CD4-positive, CD25-positive, alpha-beta regulatory T cell (primary cell): Measurements from ENCODE around the gene GLRX. TPM values are rescaled to one million over a fixed set of nuclear protein-coding genes. Genes with fewer than 3 reads are reported as not detected.

Experiments
- ATAC-seq, 2 donors: fragments of 150-1000 bp; cut with Tn5 transposase; one replicate each; pipeline ENCODE4 v1.10.0; 2021; ENCODE audit warnings: low read depth in 2 of 2, moderate number of reproducible peaks in 2 of 2, moderate library complexity in 1 of 2
- DNase-seq, 3 donors: peaks; one replicate each; pipeline versions ENCODE4 v3.0.0 to v3.0.0-alpha.2; 2012 to 2022; ENCODE audit warnings: mixed read lengths in 1 of 3
- H3K27ac ChIP-seq: one replicate; pipeline ENCODE4 v1.7.0; 2013; ENCODE audit warnings: mild to moderate bottlenecking, low read length; ENCODE audit not compliant: insufficient read depth, poor library complexity, severe bottlenecking
- H3K27me3 ChIP-seq: one replicate; pipeline ENCODE4 v1.7.0; 2013; ENCODE audit warnings: low read length; ENCODE audit not compliant: control insufficient read depth, insufficient read depth
- H3K36me3 ChIP-seq: one replicate; pipeline ENCODE4 v1.7.0; 2013; ENCODE audit warnings: mild to moderate bottlenecking, low read length, moderate library complexity; ENCODE audit not compliant: control insufficient read depth, insufficient read depth
- H3K4me1 ChIP-seq: 2 replicates; pipeline ENCODE4 v1.7.0; 2013; ENCODE audit warnings: mild to moderate bottlenecking, low read length; ENCODE audit not compliant: insufficient read depth, control insufficient read depth, poor library complexity, severe bottlenecking
- H3K4me3 ChIP-seq: one replicate; pipeline ENCODE4 v1.7.0; 2013; ENCODE audit warnings: low read depth, mild to moderate bottlenecking, low read length, moderate library complexity
- H3K9me3 ChIP-seq, 2 experiments: 1 replicate in 1 of 2; 2 replicates in 1 of 2; pipeline ENCODE4 v1.7.0; 2013; ENCODE audit warnings: low read length in 2 of 2, mild to moderate bottlenecking in 1 of 2, moderate library complexity in 1 of 2; ENCODE audit not compliant: control insufficient read depth in 2 of 2
- H3K27ac Mint-ChIP-seq, 3 donors: one replicate each; pipeline ENCODE4 v1.8.0; 2020 to 2022; ENCODE audit warnings: mild to moderate bottlenecking in 3 of 3, mixed read lengths in 3 of 3, moderate library complexity in 2 of 3
- H3K27me3 Mint-ChIP-seq: one replicate; pipeline ENCODE4 v1.8.0; 2022; ENCODE audit warnings: mild to moderate bottlenecking, mixed read lengths
- H3K36me3 Mint-ChIP-seq: one replicate; pipeline ENCODE4 v1.8.0; 2020; ENCODE audit warnings: mixed read lengths
- H3K4me1 Mint-ChIP-seq, 4 donors: one replicate each; pipeline ENCODE4 v1.8.0; 2020 to 2022; ENCODE audit warnings: mixed read lengths in 4 of 4, mild to moderate bottlenecking in 1 of 4
- H3K4me3 Mint-ChIP-seq, 4 donors: one replicate each; pipeline ENCODE4 v1.8.0; 2020 to 2022; ENCODE audit warnings: mild to moderate bottlenecking in 4 of 4, mixed read lengths in 4 of 4, moderate library complexity in 3 of 4
- H3K9me3 Mint-ChIP-seq, 7 donors: one replicate each; pipeline ENCODE4 v1.8.0; 2020 to 2022; ENCODE audit warnings: mixed read lengths in 7 of 7, mild to moderate bottlenecking in 3 of 7, moderate library complexity in 2 of 7
- polyA plus RNA-seq, 4 donors: library from polyadenylated mRNA; unstranded; fragments of 300-500 nt; fragmentation: Illumina TruSeq; gene quantifications; one replicate each; pipeline ENCODE4 v1.2.3, GENCODE V29; 2021
- total RNA-seq: library from RNA; stranded (reverse); gene quantifications from one replicate; pipeline ENCODE4 v1.2.3, GENCODE V29; 2022

The GLRX gene
- total and polyA plus RNA-seq, 5 donors from 2014 or later = 82.9 to 399 (median 323) TPM

DNA sequence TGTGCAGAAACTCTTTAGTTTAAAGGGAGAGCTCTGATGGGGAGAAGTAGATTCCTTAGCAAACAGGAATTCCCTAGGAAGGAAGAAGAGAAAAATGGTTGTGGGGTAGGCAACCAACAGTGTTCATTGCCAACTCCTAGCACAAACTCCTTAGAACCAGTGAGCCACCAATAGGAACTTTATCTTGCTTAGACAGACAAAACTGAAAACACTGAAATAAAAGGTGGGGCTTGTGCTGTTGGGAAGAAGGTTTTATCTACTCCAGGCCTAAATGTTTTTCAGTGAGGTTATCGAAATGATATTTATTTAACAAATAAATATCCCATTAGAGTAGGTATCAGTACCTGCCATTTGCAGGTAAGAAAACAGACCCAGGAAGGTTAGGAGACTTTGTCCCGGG lies 7.7 kb upstream of the GLRX start:
- H3K4me1 ChIP-seq = peaks cover 31% of the 10 kb centered on the region
- H3K36me3 ChIP-seq = no peaks in the 10 kb centered on the region
- no peaks in the 10 kb centered on the region for H3K9me3 ChIP-seq
- Mint-ChIP-seq H3K9me3 (no peaks in the 10 kb centered on the region), H3K4me3 (no peak overlapping the region), H3K27me3 (no peaks in the 10 kb centered on the region), H3K27ac (no peak overlapping the region), H3K36me3 (no peaks in the 10 kb centered on the region), H3K4me1 (peaks cover 31 to 59% (median 34%) of the 10 kb centered on the region in 4 donors)
- no peak overlapping the region for H3K27ac ChIP-seq
- H3K4me3 ChIP-seq = no peak overlapping the region
- no peak for ATAC-seq
- no peak for DNase-seq
- H3K27me3 ChIP-seq = no peaks in the 10 kb centered on the region

- ATAC-seq (no peak), DNase-seq (no peak)
- H3K4me1 Mint-ChIP-seq = peaks cover 14 to 60% (median 34%) of the 10 kb centered on the region in 4 donors
- Histone ChIP-seq H3K36me3 (no peaks in the 10 kb centered on the region), H3K27me3 (no peaks in the 10 kb centered on the region), H3K4me3 (no peak overlapping the region), H3K4me1 (peaks cover 36% of the 10 kb centered on the region), H3K27ac (no peak overlapping the region), H3K9me3 (no peaks in the 10 kb centered on the region)
- peak overlapping the region in 1 of 4 donors; percentile 25 for H3K4me3 Mint-ChIP-seq
- no peaks in the 10 kb centered on the region for H3K27me3 Mint-ChIP-seq
- no peaks in the 10 kb centered on the region for H3K9me3 Mint-ChIP-seq
- no peaks in the 10 kb centered on the region for H3K36me3 Mint-ChIP-seq
- H3K27ac Mint-ChIP-seq = peak overlapping the region; percentile 4 to 76 (median 65)
Observed at GRCh38 chr5:95827892-95828246, 5.3 kb upstream of the GLRX start.

DNA sequence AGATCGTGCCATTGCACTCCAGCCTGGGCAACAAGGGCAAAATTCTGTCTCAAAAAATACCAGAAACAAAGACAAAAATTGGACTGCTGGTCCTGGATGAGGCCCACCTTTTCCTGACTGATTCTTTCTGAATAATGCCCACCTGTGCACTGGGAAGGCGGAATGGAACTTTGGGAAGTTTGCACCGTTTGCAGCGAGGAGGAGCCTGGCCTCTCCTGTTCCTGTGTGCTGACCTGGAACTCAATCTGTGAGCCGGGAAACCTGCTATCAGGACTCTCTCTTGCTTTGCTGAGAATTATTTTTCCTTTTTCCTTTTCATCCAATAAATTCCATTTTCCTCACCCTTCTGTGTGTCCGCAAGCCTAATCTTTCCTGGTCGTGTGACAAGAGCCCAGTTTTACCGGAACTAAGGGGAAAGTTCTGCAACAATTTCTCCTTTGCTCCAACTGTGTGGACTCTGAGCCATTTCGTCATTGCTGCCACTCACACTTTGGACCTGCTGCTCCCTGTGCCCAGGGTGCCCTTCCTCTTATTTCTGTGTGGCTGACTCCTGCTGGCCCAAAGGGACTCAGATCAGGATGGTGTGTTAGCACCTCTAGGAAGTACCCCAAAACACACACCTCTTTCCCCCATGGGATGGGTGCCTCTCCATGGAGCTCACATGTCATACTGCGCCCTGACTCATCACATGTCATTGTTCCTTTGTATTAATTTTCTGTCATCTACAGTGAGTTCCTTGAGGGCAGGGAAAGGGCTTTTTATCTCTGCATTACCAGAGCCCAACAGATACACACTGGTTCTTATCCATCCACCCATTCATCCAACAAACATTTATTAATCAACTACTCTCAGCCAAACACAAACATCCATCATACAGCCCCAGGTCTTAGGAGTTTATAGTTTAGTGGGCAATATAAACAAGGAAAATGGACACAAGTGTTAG lies 4.7 kb upstream of the GLRX start:
- Mint-ChIP-seq H3K27ac (peak overlapping the region; percentile 4 to 76 (median 65)), H3K27me3 (no peaks in the 10 kb centered on the region), H3K36me3 (no peaks in the 10 kb centered on the region), H3K4me3 (peak overlapping the region in 2 of 4 donors; percentile 25 to 31), H3K4me1 (peaks cover 14 to 58% (median 29%) of the 10 kb centered on the region in 4 donors), H3K9me3 (no peaks in the 10 kb centered on the region)
- Histone ChIP-seq H3K27ac (no peak overlapping the region), H3K36me3 (no peaks in the 10 kb centered on the region), H3K4me1 (peaks cover 35% of the 10 kb centered on the region), H3K27me3 (no peaks in the 10 kb centered on the region), H3K9me3 (no peaks in the 10 kb centered on the region), H3K4me3 (no peak overlapping the region)
- DNase-seq (no peak), ATAC-seq (no peak)

DNA sequence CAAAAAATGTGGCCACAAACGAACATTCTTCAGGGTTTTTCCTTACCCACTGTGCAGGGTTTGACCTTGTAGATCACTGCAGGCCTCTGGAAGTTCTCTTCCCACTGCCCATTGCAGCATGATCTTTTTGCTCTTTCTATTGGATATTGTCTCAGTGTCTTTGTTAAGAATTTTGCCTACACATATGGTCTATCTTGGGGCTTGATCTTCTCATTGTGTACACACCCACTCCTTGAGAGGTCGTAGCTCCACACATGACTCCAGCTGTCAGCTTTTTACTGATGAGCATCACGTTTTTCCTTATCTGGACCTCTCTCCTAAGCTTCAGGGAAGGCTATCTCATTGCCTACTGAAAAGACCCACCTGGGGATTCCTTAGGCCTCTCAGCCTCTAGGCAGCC lies 3.0 kb upstream of the GLRX start:
- no peaks in the 10 kb centered on the region for H3K36me3 ChIP-seq
- H3K4me1 Mint-ChIP-seq = peaks cover 6 to 57% (median 30%) of the 10 kb centered on the region in 4 donors
- H3K27me3 Mint-ChIP-seq = no peaks in the 10 kb centered on the region
- no peak overlapping the region for H3K27ac ChIP-seq
- peaks cover 48% of the 10 kb centered on the region for H3K4me1 ChIP-seq
- no peaks in the 10 kb centered on the region for H3K9me3 ChIP-seq
- H3K36me3 Mint-ChIP-seq = no peaks in the 10 kb centered on the region
- peak overlapping the region; percentile 54 to 99 (median 87) for H3K4me3 Mint-ChIP-seq
- peak overlapping the region; percentile 19 for H3K4me3 ChIP-seq
- no peak for DNase-seq
- no peak for ATAC-seq
- peak overlapping the region; percentile 65 to 98 (median 87) for H3K27ac Mint-ChIP-seq
- H3K9me3 Mint-ChIP-seq = no peaks in the 10 kb centered on the region
- H3K27me3 ChIP-seq = no peaks in the 10 kb centered on the region

DNA sequence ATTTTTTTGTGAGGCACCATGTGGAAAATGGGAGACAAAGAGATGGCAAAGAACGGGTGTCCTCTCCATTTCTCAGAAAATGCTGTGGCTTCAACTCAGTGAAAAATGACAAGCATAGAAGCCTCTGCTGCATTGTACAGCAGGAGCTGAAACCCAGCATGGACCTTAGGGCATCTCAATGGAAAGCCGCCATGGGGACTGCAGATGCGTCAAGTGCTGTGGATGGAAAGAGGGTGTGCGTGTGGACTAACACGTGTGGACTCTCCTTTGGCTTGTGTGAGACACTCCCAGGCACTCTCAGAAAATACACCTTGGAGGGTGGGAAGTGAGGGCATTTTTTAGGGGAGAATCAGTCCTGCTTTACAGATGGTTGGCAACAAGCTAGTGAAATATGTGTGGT lies 2.2 kb upstream of the GLRX start:
- H3K27me3 Mint-ChIP-seq = no peaks in the 10 kb centered on the region
- H3K27me3 ChIP-seq = no peaks in the 10 kb centered on the region
- H3K4me3 Mint-ChIP-seq = peak overlapping the region; percentile 98 to 99 (median 99)
- no peaks in the 10 kb centered on the region for H3K9me3 Mint-ChIP-seq
- H3K4me3 ChIP-seq = peak overlapping the region; percentile 100
- H3K36me3 ChIP-seq = no peaks in the 10 kb centered on the region
- peak overlapping the region; percentile 95 to 98 (median 98) for H3K27ac Mint-ChIP-seq
- H3K4me1 ChIP-seq = peaks cover 52% of the 10 kb centered on the region
- H3K4me1 Mint-ChIP-seq = peaks cover 6 to 58% (median 30%) of the 10 kb centered on the region in 4 donors
- H3K9me3 ChIP-seq = no peaks in the 10 kb centered on the region
- H3K36me3 Mint-ChIP-seq = no peaks in the 10 kb centered on the region
- no peak for ATAC-seq
- H3K27ac ChIP-seq = peak overlapping the region; percentile 91
- DNase-seq = no peak

GRCh38 chr5:95823738-95824609 lies 1.4 kb upstream of the GLRX start:
- peak overlapping the region; percentile 98 to 99 (median 99) for H3K4me3 Mint-ChIP-seq
- no peaks in the 10 kb centered on the region for H3K9me3 Mint-ChIP-seq
- H3K27me3 Mint-ChIP-seq = no peaks in the 10 kb centered on the region
- H3K27ac ChIP-seq = peak overlapping the region; percentile 91
- H3K4me1 Mint-ChIP-seq = peaks cover 6 to 65% (median 35%) of the 10 kb centered on the region in 4 donors
- no peaks in the 10 kb centered on the region for H3K36me3 ChIP-seq
- DNase-seq (peak; percentile 46 to 92 (median 75)), ATAC-seq (peak; percentile 72 to 86)
- H3K27ac Mint-ChIP-seq = peak overlapping the region; percentile 95 to 98 (median 98)
- H3K27me3 ChIP-seq = no peaks in the 10 kb centered on the region
- H3K4me3 ChIP-seq = peak overlapping the region; percentile 100
- peaks cover 60% of the 10 kb centered on the region for H3K4me1 ChIP-seq
- peaks cover 3% of the 10 kb centered on the region for H3K36me3 Mint-ChIP-seq
- no peaks in the 10 kb centered on the region for H3K9me3 ChIP-seq

DNA sequence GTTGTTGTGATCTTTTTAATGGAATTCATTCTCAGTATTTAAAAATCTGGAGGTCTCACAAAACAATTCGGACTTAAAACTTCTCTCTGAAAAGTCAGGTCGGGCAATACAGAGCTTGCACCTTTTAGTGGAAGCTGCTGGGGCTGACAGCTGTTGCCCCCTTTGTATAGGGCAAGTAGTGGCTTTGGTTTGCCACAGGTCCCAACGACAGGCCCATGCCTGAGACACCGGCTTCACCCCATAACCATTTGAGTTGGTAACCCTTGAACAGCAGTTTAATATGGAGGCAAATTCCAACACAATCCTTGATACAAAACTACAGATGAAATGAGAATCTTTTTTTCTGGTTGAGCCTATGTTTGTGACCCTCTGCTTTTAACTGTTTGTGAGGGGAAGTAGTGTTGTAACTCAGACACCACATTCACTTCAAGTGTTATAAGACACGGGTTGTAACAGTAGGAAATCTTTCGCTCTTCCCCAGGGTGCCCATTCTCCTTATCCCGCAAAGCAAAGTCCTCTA lies 752 bp upstream of the GLRX start:
- H3K27me3 ChIP-seq = no peaks in the 10 kb centered on the region
- H3K4me1 ChIP-seq = peaks cover 67% of the 10 kb centered on the region
- Mint-ChIP-seq H3K4me3 (peak overlapping the region; percentile 98 to 99 (median 99)), H3K27me3 (no peaks in the 10 kb centered on the region), H3K9me3 (no peaks in the 10 kb centered on the region), H3K27ac (peak overlapping the region; percentile 95 to 98 (median 98)), H3K36me3 (peaks cover 10% of the 10 kb centered on the region), H3K4me1 (peaks cover 11 to 68% (median 41%) of the 10 kb centered on the region in 4 donors)
- peak overlapping the region; percentile 100 for H3K4me3 ChIP-seq
- H3K27ac ChIP-seq = peak overlapping the region; percentile 91
- DNase-seq (no peak), ATAC-seq (no peak)
- H3K36me3 ChIP-seq = no peaks in the 10 kb centered on the region
- no peaks in the 10 kb centered on the region for H3K9me3 ChIP-seq
